ENCODE data around the gene PDZRN4. TPM values are rescaled to one million over a fixed set of nuclear protein-coding genes. Genes with fewer than 3 reads are reported as not detected.

PDZRN4 gene
- total and polyA plus RNA-seq, 8 donors = 0.12 to 0.26 (median 0.23) TPM; not detected in 4

GRCh38 chr12:41419131-41419893 is 231.2 kb downstream of the PDZRN4 start:
- 47 to 51% methylated on average over 4 of the region's 4 CpGs for WGBS, 2 donors
- DNase-seq (no peak), FAIRE-seq (no peak), ATAC-seq (no peak)
- Histone ChIP-seq H3K36me3 (no peaks in the 10 kb centered on the region), H3K27ac (no peak overlapping the region), H3K4me3 (no peak overlapping the region), H3K4me1 (no peaks in the 10 kb centered on the region), H3K9me3 (no peaks in the 10 kb centered on the region), H3K27me3 (peaks cover 0 to 5% (median 0%) of the 10 kb centered on the region in 4 donors)
- intact Hi-C loops (cut with DNase I) = no loop called here
- no peak for TF ChIP-seq CTCF (IDR thresholded peaks at IDR 0.05)

- H3K9me3 ChIP-seq = no peaks in the 10 kb centered on the region
- H3K36me3 ChIP-seq = no peaks in the 10 kb centered on the region
- 71 to 84% methylated on average over 1 of the region's 1 CpG for WGBS, 2 donors
- DNase-seq (no peak), ATAC-seq (no peak), FAIRE-seq (no peak)
- H3K27me3 ChIP-seq = peaks cover 0 to 5% (median 0%) of the 10 kb centered on the region in 4 donors
- no peaks in the 10 kb centered on the region for H3K4me1 ChIP-seq
- H3K4me3 ChIP-seq = no peak overlapping the region
- TF ChIP-seq CTCF (IDR thresholded peaks at IDR 0.05) = no peak
- H3K27ac ChIP-seq = no peak overlapping the region
- intact Hi-C loops (cut with DNase I) = no loop called here
These were observed 236.5 kb downstream of the PDZRN4 start for GRCh38 chr12:41424651-41425050.

GRCh38 chr12:41433460-41433859 is 245.3 kb downstream of the PDZRN4 start:
- no peak for FAIRE-seq
- Histone ChIP-seq H3K4me3 (no peak overlapping the region), H3K27me3 (no peaks in the 10 kb centered on the region), H3K4me1 (no peaks in the 10 kb centered on the region), H3K27ac (no peak overlapping the region), H3K9me3 (no peaks in the 10 kb centered on the region), H3K36me3 (no peaks in the 10 kb centered on the region)
- TF ChIP-seq CTCF (IDR thresholded peaks at IDR 0.05) = no peak
- ATAC-seq = no peak
- 76 to 87% methylated on average over 5 of the region's 5 CpGs for WGBS, 2 donors
- intact Hi-C loops (cut with DNase I) = no loop called here
- no peak for DNase-seq

GRCh38 chr12:41436076-41436475 is 248.0 kb downstream of the PDZRN4 start:
- 24 to 37% methylated on average over 4 of the region's 4 CpGs for WGBS, 2 donors
- FAIRE-seq = no peak
- H3K4me1 ChIP-seq = no peaks in the 10 kb centered on the region
- no peak for ATAC-seq
- no peaks in the 10 kb centered on the region for H3K9me3 ChIP-seq
- no peak for DNase-seq
- no peak for TF ChIP-seq CTCF (IDR thresholded peaks at IDR 0.05)
- H3K36me3 ChIP-seq = no peaks in the 10 kb centered on the region
- no peak overlapping the region for H3K27ac ChIP-seq
- no peaks in the 10 kb centered on the region for H3K27me3 ChIP-seq
- H3K4me3 ChIP-seq = no peak overlapping the region
- intact Hi-C loops (cut with DNase I) = no loop called here

- Histone ChIP-seq H3K4me1 (no peaks in the 10 kb centered on the region), H3K27me3 (no peaks in the 10 kb centered on the region), H3K9me3 (no peaks in the 10 kb centered on the region), H3K4me3 (no peak overlapping the region), H3K36me3 (no peaks in the 10 kb centered on the region), H3K27ac (no peak overlapping the region)
- ATAC-seq (peak in 1 of 4 donors; percentile 29), DNase-seq (no peak), FAIRE-seq (no peak)
- 59 to 72% methylated on average over 5 of the region's 5 CpGs for WGBS, 2 donors
- intact Hi-C loops (cut with DNase I) = no loop called here
- TF ChIP-seq CTCF (IDR thresholded peaks at IDR 0.05) = no peak
These were observed 249.4 kb downstream of the PDZRN4 start for GRCh38 chr12:41437563-41437962.
